PC-3 (cell line): ENCODE measurements around the gene BCAS3. TPM values are rescaled to one million over a fixed set of nuclear protein-coding genes. Genes with fewer than 3 reads are reported as not detected.
"Not testable (repeated sequence)": the region's sequence is repeated elsewhere in the genome, so short reads cannot be mapped to it uniquely, and the experiment has no call there.

Source experiments
- ATAC-seq: fragments of 200-7000 bp; cut with Tn5 transposase; 2 replicates; pipeline ENCODE4 v1.9.1; 2020; ENCODE audit warnings: mild to moderate bottlenecking, moderate library complexity
- BruUV-seq: library from RNA; stranded (reverse); fragments of 400-500 nt; replicated peaks from 2 replicates; lab custom pipeline; 2021; lab: Mats Ljungman, UMichigan
- CTCF ChIA-PET: fragments of 300-600 bp; sonication (Branson Sonifier 250); formaldehyde crosslinking; loops from one replicate; lab custom pipeline; 2022; ENCODE audit warnings: antibody characterized with exemption; lab: Charles Lee
- POLR2A ChIA-PET: fragments of 300-600 bp; sonication (Branson Sonifier 250); formaldehyde crosslinking; loops from one replicate; lab custom pipeline; 2022; ENCODE audit warnings: antibody characterized with exemption; ENCODE audit not compliant: unreplicated experiment; lab: Charles Lee
- DNase-seq: peaks from one replicate; pipeline ENCODE4 v3.0.0-alpha.2; 2015
- H2AFZ ChIP-seq: fragments of 300-600 bp; sonication (generic); 2 replicates; pipeline ENCODE4 v1.6.0; 2016; ENCODE audit warnings: antibody characterized with exemption, low read length
- H3F3A ChIP-seq: fragments of 300-600 bp; sonication (generic); one replicate; pipeline ENCODE4 v1.6.0; 2017; ENCODE audit warnings: antibody characterized with exemption, low read length, control low read depth, mild to moderate bottlenecking; ENCODE audit not compliant: unreplicated experiment
- H3K27ac ChIP-seq: fragments of 300-600 bp; sonication (generic); 2 replicates; pipeline ENCODE4 v1.5.1; 2016; ENCODE audit warnings: mild to moderate bottlenecking, low read length
- H3K27me3 ChIP-seq: fragments of 300-600 bp; sonication (generic); 2 replicates; pipeline ENCODE4 v1.6.1; 2016; ENCODE audit warnings: low read length, mixed read lengths
- H3K36me3 ChIP-seq: fragments of 300-600 bp; sonication (generic); 2 replicates; pipeline ENCODE4 v1.6.1; 2016; ENCODE audit warnings: low read depth, mixed run types, low read length, mixed read lengths
- H3K4me1 ChIP-seq: fragments of 300-600 bp; sonication (generic); 2 replicates; pipeline ENCODE4 v1.5.1; 2016; ENCODE audit warnings: low read length; ENCODE audit not compliant: insufficient read depth
- H3K4me2 ChIP-seq: fragments of 300-600 bp; sonication (generic); 2 replicates; pipeline ENCODE4 v1.6.0; 2016; ENCODE audit warnings: low read length
- H3K4me3 ChIP-seq: fragments of 300-600 bp; sonication (generic); 2 replicates; pipeline ENCODE4 v1.5.1; 2016; ENCODE audit warnings: mild to moderate bottlenecking, low read length, mixed read lengths
- H3K79me2 ChIP-seq: fragments of 300-600 bp; sonication (generic); 2 replicates; pipeline ENCODE4 v1.6.1; 2017; ENCODE audit warnings: low read length, mixed read lengths
- H3K9ac ChIP-seq: fragments of 300-600 bp; sonication (generic); 2 replicates; pipeline ENCODE4 v1.6.0; 2016; ENCODE audit warnings: mild to moderate bottlenecking, low read length
- H3K9me2 ChIP-seq: fragments of 300-600 bp; sonication (generic); replicated peaks from 2 replicates; pipeline ENCODE4 v1.6.1; 2016; ENCODE audit warnings: mixed run types, low read length, mixed read lengths
- H3K9me3 ChIP-seq: fragments of 300-600 bp; sonication (generic); 2 replicates; pipeline ENCODE4 v1.6.1; 2016; ENCODE audit warnings: low read length, mixed read lengths
- H4K20me1 ChIP-seq: fragments of 300-600 bp; sonication (generic); 2 replicates; pipeline ENCODE4 v1.6.1; 2016; ENCODE audit warnings: low read length, mixed read lengths
- CTCF ChIP-seq: fragments of 300-600 bp; sonication (generic); conservative IDR thresholded peaks from 2 replicates; pipeline ENCODE4 v1.5.1; 2017; ENCODE audit warnings: antibody characterized with exemption, low read depth, mild to moderate bottlenecking, low read length
- EZH2 ChIP-seq: fragments of 300-600 bp; sonication (generic); IDR thresholded peaks from one replicate; pipeline ENCODE4 v1.6.1; 2017; ENCODE audit warnings: antibody characterized with exemption, mild to moderate bottlenecking, low read length; ENCODE audit not compliant: unreplicated experiment
- EZH2phosphoT487 ChIP-seq: fragments of 300-600 bp; sonication (generic); IDR thresholded peaks from 2 replicates; pipeline ENCODE4 v1.6.1; 2018; ENCODE audit warnings: mild to moderate bottlenecking, antibody characterized with exemption, low read length, borderline replicate concordance
- intact Hi-C: fragments of 100-400 bp; cut with micrococcal nuclease; formaldehyde crosslinking; loops from 2 replicates; pipeline ENCODE4 v1.9.0; 2023
- total RNA-seq: library from RNA; depleted of rRNA; stranded (reverse); fragments of >200 nt; gene quantifications from 2 replicates; pipeline ENCODE4 v1.2.3, GENCODE V29; 2014

BCAS3 gene
- total RNA-seq, 1 experiment from 2014 or later, result 25.9 TPM

- H3K27ac ChIP-seq, result no peak overlapping the region
- no peaks in the 10 kb centered on the region for H3K9me3 ChIP-seq
- no peak overlapping the region for H3K9ac ChIP-seq
- intact Hi-C loops, result no loop called here
- H3K36me3 ChIP-seq, result no peaks in the 10 kb centered on the region
- no peak for ATAC-seq
- no TSS peak for BruUV-seq
- DNase-seq, result no peak
- no peaks in the 10 kb centered on the region for H3K4me1 ChIP-seq
- H3K27me3 ChIP-seq, result no peaks in the 10 kb centered on the region
- H3K9me2 ChIP-seq, result no peaks in the 10 kb centered on the region
- CTCF ChIA-PET, result no interaction called here
- H4K20me1 ChIP-seq, result no peaks in the 10 kb centered on the region
- H3F3A ChIP-seq, result no peaks in the 10 kb centered on the region
- TF ChIP-seq CTCF, result no peak
- no peak for TF ChIP-seq EZH2phosphoT487
- no peak for TF ChIP-seq EZH2
- no peaks in the 10 kb centered on the region for H3K79me2 ChIP-seq
- POLR2A ChIA-PET, result no interaction called here
- H2AFZ ChIP-seq, result no peak overlapping the region
- H3K4me2 ChIP-seq, result no peak overlapping the region
- no peak overlapping the region for H3K4me3 ChIP-seq
These were observed 563.3 kb downstream of the BCAS3 start for GRCh38 chr17:61240851-61241468.

- H3K4me2 ChIP-seq, H3K4me1 ChIP-seq, BruUV-seq, H3F3A ChIP-seq, H3K36me3 ChIP-seq, H3K27ac ChIP-seq, H3K79me2 ChIP-seq, DNase-seq, H3K27me3 ChIP-seq, CTCF ChIA-PET, intact Hi-C loops, H4K20me1 ChIP-seq, H3K4me3 ChIP-seq, POLR2A ChIA-PET, ATAC-seq, H2AFZ ChIP-seq, H3K9ac ChIP-seq, H3K9me3 ChIP-seq, H3K9me2 ChIP-seq: not testable (repeated sequence)
These were observed 567.3 kb downstream of the BCAS3 start for GRCh38 chr17:61244988-61245387.

- Histone ChIP-seq H3K9ac (no peak overlapping the region), H4K20me1 (no peaks in the 10 kb centered on the region), H3K4me1 (peaks cover 9% of the 10 kb centered on the region), H3K27me3 (no peaks in the 10 kb centered on the region), H3K36me3 (no peaks in the 10 kb centered on the region), H3K9me2 (no peaks in the 10 kb centered on the region), H3K4me3 (no peak overlapping the region), H3K9me3 (no peaks in the 10 kb centered on the region), H3K27ac (no peak overlapping the region), H3K4me2 (no peak overlapping the region), H3K79me2 (no peaks in the 10 kb centered on the region), H3F3A (no peaks in the 10 kb centered on the region), H2AFZ (no peak overlapping the region)
- ChIA-PET CTCF (no interaction called here), POLR2A (no interaction called here)
- intact Hi-C loops, result no loop called here
- TF ChIP-seq EZH2phosphoT487 (no peak), EZH2 (no peak), CTCF (no peak)
- no TSS peak for BruUV-seq
- no peak for DNase-seq
- ATAC-seq, result no peak
These were observed 568.1 kb downstream of the BCAS3 start for GRCh38 chr17:61245706-61246135.
